Left ventricle myocardium inferior (tissue), 1 donor: ENCODE data around the gene CD300E. TPM values are rescaled to one million over a fixed set of nuclear protein-coding genes. Genes with fewer than 3 reads are reported as not detected.
"Not testable (repeated sequence)": the region's sequence is repeated elsewhere in the genome, so short reads cannot be mapped to it uniquely, and the experiment has no call there.

Source experiments
- DNase-seq: peaks from one replicate; pipeline ENCODE4 v3.0.0-alpha.2; 2020
- H3K27ac ChIP-seq: fragments of 200-600 bp; replicated peaks from 2 replicates; pipeline ENCODE4 v1.8.0; 2021
- H3K27me3 ChIP-seq: fragments of 200-600 bp; 2 replicates; pipeline ENCODE4 v1.8.0; 2021; ENCODE audit warnings: low read depth
- H3K36me3 ChIP-seq: fragments of 200-600 bp; 2 replicates; pipeline ENCODE4 v1.8.0; 2021
- H3K4me1 ChIP-seq: fragments of 200-600 bp; 2 replicates; pipeline ENCODE4 v1.8.0; 2021
- H3K4me3 ChIP-seq: fragments of 200-600 bp; 2 replicates; pipeline ENCODE4 v1.8.0; 2021; ENCODE audit warnings: mild to moderate bottlenecking, moderate library complexity
- H3K9me3 ChIP-seq: fragments of 200-600 bp; replicated peaks from 2 replicates; pipeline ENCODE4 v1.8.0; 2021
- CTCF ChIP-seq: fragments of 200-600 bp; IDR thresholded peaks from 2 replicates; pipeline ENCODE4 v1.8.0; 2021; ENCODE audit warnings: antibody characterized with exemption, mild to moderate bottlenecking, borderline replicate concordance
- intact Hi-C: fragments of 100-400 bp; cut with micrococcal nuclease; formaldehyde crosslinking; loops from one replicate; pipeline ENCODE4 v1.11.0; 2022
- total RNA-seq: library from RNA; stranded (reverse); fragmentation: NEBNext Ultra II Directional; extraction: Animal tissue kit (Norgen Biotek cat#: 25700); gene quantifications from one replicate; pipeline ENCODE4 v1.2.1, GENCODE V29; 2021
- donor health status: DM: no; HTN: yes; CAD: no; lungs with severe emphysema.

The CD300E gene
- total RNA-seq, 1 donor from 2014 or later: 0.30 TPM

DNA sequence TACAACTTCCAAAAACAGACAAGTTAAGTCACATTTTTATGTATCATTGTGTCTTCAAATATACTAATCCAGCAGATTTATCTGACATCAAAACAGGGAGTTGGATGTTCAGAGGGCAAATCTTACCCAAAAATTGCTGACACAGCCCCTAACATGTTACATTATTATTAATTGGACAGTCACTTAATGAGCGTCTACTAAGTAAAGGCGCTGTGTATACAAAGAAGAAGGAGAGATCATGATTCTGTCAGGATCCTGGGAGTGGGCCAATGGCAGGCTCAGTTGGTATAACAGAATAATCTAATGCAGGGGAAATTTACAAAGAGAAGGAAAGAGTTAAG lies 18.4 kb upstream of the CD300E start:
- Histone ChIP-seq H3K4me1 (no peaks in the 10 kb centered on the region), H3K9me3 (no peaks in the 10 kb centered on the region), H3K36me3 (no peaks in the 10 kb centered on the region), H3K4me3 (no peak overlapping the region), H3K27me3 (peaks cover 89% of the 10 kb centered on the region), H3K27ac (no peak overlapping the region)
- DNase-seq: no peak
- TF ChIP-seq CTCF: no peak
- intact Hi-C loops: no loop called here

- intact Hi-C loops: no loop called here
- peaks cover 87% of the 10 kb centered on the region for H3K27me3 ChIP-seq
- no peak overlapping the region for H3K27ac ChIP-seq
- no peaks in the 10 kb centered on the region for H3K4me1 ChIP-seq
- no peaks in the 10 kb centered on the region for H3K36me3 ChIP-seq
- no peak overlapping the region for H3K4me3 ChIP-seq
- TF ChIP-seq CTCF: no peak
- DNase-seq: no peak
- no peaks in the 10 kb centered on the region for H3K9me3 ChIP-seq
Measured at GRCh38 chr17:74641224-74641957, 17.9 kb upstream of the CD300E start.

DNA sequence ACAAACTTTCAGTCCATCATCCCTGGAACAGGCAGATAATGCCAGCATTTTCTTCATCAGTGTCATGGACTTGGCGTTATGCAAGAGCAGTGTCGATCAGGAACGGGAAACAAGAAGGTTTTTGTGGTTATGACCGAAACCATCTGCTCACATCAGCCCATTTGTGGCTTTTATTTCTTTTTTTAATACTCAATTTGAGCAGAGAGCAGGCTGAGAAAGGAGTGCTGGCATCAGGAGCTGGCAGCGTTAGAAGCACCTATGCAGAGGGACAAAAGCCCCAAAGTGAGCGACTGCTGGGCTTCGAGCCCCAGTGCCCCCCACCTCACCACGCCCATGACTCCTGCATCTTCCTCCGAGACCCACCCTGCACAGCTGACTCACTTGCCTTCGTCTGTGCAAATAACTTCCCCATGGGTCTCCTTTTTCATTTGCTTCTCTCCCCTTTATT lies 16.2 kb upstream of the CD300E start:
- TF ChIP-seq CTCF: no peak
- no peak overlapping the region for H3K4me3 ChIP-seq
- no peak for DNase-seq
- H3K4me1 ChIP-seq: no peaks in the 10 kb centered on the region
- H3K36me3 ChIP-seq: no peaks in the 10 kb centered on the region
- H3K9me3 ChIP-seq: no peaks in the 10 kb centered on the region
- no peak overlapping the region for H3K27ac ChIP-seq
- H3K27me3 ChIP-seq: peaks cover 93% of the 10 kb centered on the region
- intact Hi-C loops: no loop called here

GRCh38 chr17:74637926-74638325 lies 14.4 kb upstream of the CD300E start:
- Histone ChIP-seq H3K4me3 (no peak overlapping the region), H3K4me1 (no peaks in the 10 kb centered on the region), H3K27me3 (peaks cover 95% of the 10 kb centered on the region), H3K27ac (no peak overlapping the region), H3K9me3 (no peaks in the 10 kb centered on the region), H3K36me3 (no peaks in the 10 kb centered on the region)
- TF ChIP-seq CTCF: no peak
- intact Hi-C loops: no loop called here
- DNase-seq: no peak

- Histone ChIP-seq H3K36me3 (no peaks in the 10 kb centered on the region), H3K27me3 (peaks cover 95% of the 10 kb centered on the region), H3K4me3 (no peak overlapping the region), H3K27ac (no peak overlapping the region), H3K4me1 (no peaks in the 10 kb centered on the region), H3K9me3 (no peaks in the 10 kb centered on the region)
- no peak for DNase-seq
- no peak for TF ChIP-seq CTCF
- intact Hi-C loops: no loop called here
Measured at GRCh38 chr17:74637265-74637664, 13.7 kb upstream of the CD300E start.

GRCh38 chr17:74636541-74637085 lies 13.1 kb upstream of the CD300E start:
- peaks cover 95% of the 10 kb centered on the region for H3K27me3 ChIP-seq
- H3K9me3 ChIP-seq, H3K4me3 ChIP-seq, DNase-seq, H3K4me1 ChIP-seq, H3K27ac ChIP-seq, H3K36me3 ChIP-seq, intact Hi-C loops: not testable (repeated sequence)
